Naive thymus-derived CD8-positive, alpha-beta T cell (primary cell): ENCODE measurements around the gene PLP2. TPM values are rescaled to one million over a fixed set of nuclear protein-coding genes. Genes with fewer than 3 reads are reported as not detected.
"Not testable (repeated sequence)": the region's sequence is repeated elsewhere in the genome, so short reads cannot be mapped to it uniquely, and the experiment has no call there.

Experiments used
- ATAC-seq, 2 donors: fragments of 150-1000 bp; cut with Tn5 transposase in 1 of 2; sonication (Bioruptor Pico), chemical (Tn5 transposase) in 1 of 2; 1 replicate in 1 of 2; 2 replicates in 1 of 2; pipeline ENCODE4 v1.10.0; 2021; ENCODE audit warnings: mild to moderate bottlenecking in 2 of 2, moderate library complexity in 2 of 2
- POLR2A ChIA-PET: fragments of 350-600 bp; sonication (Branson Sonifier 250); formaldehyde crosslinking; loops from one replicate; lab custom pipeline; 2021; ENCODE audit warnings: antibody characterized with exemption; lab: Charles Lee
- DNase-seq, 10 donors: peaks; one replicate each; pipeline versions ENCODE4 v3.0.0 to v3.0.0-alpha.2; 2020 to 2022
- H3K27ac Mint-ChIP-seq, 10 donors: one replicate each; pipeline ENCODE4 v1.8.0; 2020 to 2022; ENCODE audit warnings: mild to moderate bottlenecking in 10 of 10, mixed read lengths in 10 of 10, moderate library complexity in 4 of 10, inconsistent platforms in 1 of 10
- H3K27me3 Mint-ChIP-seq, 5 donors: one replicate each; pipeline ENCODE4 v1.8.0; 2021 to 2022; ENCODE audit warnings: mixed read lengths in 5 of 5
- H3K36me3 Mint-ChIP-seq, 3 donors: one replicate each; pipeline ENCODE4 v1.8.0; 2020 to 2022; ENCODE audit warnings: mixed read lengths in 3 of 3, mild to moderate bottlenecking in 2 of 3, inconsistent platforms in 1 of 3
- H3K4me1 Mint-ChIP-seq, 4 donors: one replicate each; pipeline ENCODE4 v1.8.0; 2021 to 2022; ENCODE audit warnings: mixed read lengths in 4 of 4
- H3K4me3 Mint-ChIP-seq, 10 donors: one replicate each; pipeline ENCODE4 v1.8.0; 2020 to 2022; ENCODE audit warnings: mild to moderate bottlenecking in 10 of 10, mixed read lengths in 10 of 10, moderate library complexity in 6 of 10, inconsistent platforms in 1 of 10
- H3K9me3 Mint-ChIP-seq, 9 donors: one replicate each; pipeline ENCODE4 v1.8.0; 2020 to 2022; ENCODE audit warnings: mixed read lengths in 9 of 9, mild to moderate bottlenecking in 3 of 9, inconsistent platforms in 1 of 9, moderate library complexity in 1 of 9
- polyA plus RNA-seq, 3 donors: library from polyadenylated mRNA; unstranded; fragments of 300-500 nt; fragmentation: Illumina TruSeq; gene quantifications; one replicate each; pipeline ENCODE4 v1.2.3, GENCODE V29; 2021
- total RNA-seq, 8 experiments: library from RNA in 2 of 8; stranded (reverse) in 2 of 8; gene quantifications; one replicate each; pipeline ENCODE4 v1.2.3 and lab custom pipeline; 2021 to 2026

PLP2 gene
- total and polyA plus RNA-seq, 5 experiments from 2014 or later, result 6.4 to 141 (median 117) TPM

- H3K4me3 Mint-ChIP-seq, H3K9me3 Mint-ChIP-seq, H3K36me3 Mint-ChIP-seq, POLR2A ChIA-PET, ATAC-seq, H3K27ac Mint-ChIP-seq, H3K4me1 Mint-ChIP-seq, DNase-seq, H3K27me3 Mint-ChIP-seq: not testable (repeated sequence)
Observed at GRCh38 chrX:49148390-49149100, 23.2 kb upstream of the PLP2 start.

GRCh38 chrX:49149291-49149690 lies 22.4 kb upstream of the PLP2 start:
- H3K4me3 Mint-ChIP-seq, POLR2A ChIA-PET, H3K4me1 Mint-ChIP-seq, DNase-seq, H3K9me3 Mint-ChIP-seq, H3K27me3 Mint-ChIP-seq, ATAC-seq, H3K27ac Mint-ChIP-seq, H3K36me3 Mint-ChIP-seq: not testable (repeated sequence)

GRCh38 chrX:49153467-49153866 lies 18.2 kb upstream of the PLP2 start:
- Mint-ChIP-seq H3K27me3 (no peaks in the 10 kb centered on the region), H3K27ac (no peak overlapping the region), H3K4me3 (no peak overlapping the region), H3K4me1 (peaks cover 13 to 20% (median 15%) of the 10 kb centered on the region in 4 donors), H3K9me3 (peaks cover 0 to 2% (median 0%) of the 10 kb centered on the region in 9 donors), H3K36me3 (peaks cover 0 to 2% (median 0%) of the 10 kb centered on the region in 3 donors)
- ATAC-seq (no peak), DNase-seq (no peak)
- POLR2A ChIA-PET, result no interaction called here

- ATAC-seq (peak in 1 of 2 donors; percentile 18), DNase-seq (peak in 4 of 10 donors; percentile 13 to 39 (median 22))
- Mint-ChIP-seq H3K27ac (peak overlapping the region; percentile 90 to 99 (median 97)), H3K4me1 (peaks cover 13 to 20% (median 15%) of the 10 kb centered on the region in 4 donors), H3K36me3 (peaks cover 0 to 2% (median 0%) of the 10 kb centered on the region in 3 donors), H3K9me3 (peaks cover 0 to 2% (median 0%) of the 10 kb centered on the region in 9 donors), H3K27me3 (no peaks in the 10 kb centered on the region), H3K4me3 (peak overlapping the region; percentile 91 to 100 (median 96))
- POLR2A ChIA-PET, result interaction anchor here (0.5 to 2.3 kb wide), 15 partner anchors 9 to 154 kb away, joined by 3 to 21 read pairs (median 4); partner anchors contain the start of genes GPKOW, GRIPAP1, PPP1R3F and WDR45
Observed at GRCh38 chrX:49155243-49155899, 16.3 kb upstream of the PLP2 start.

- DNase-seq, result peak; percentile 76 to 93 (median 83)
- H3K4me3 Mint-ChIP-seq, result peak overlapping the region; percentile 91 to 100 (median 96)
- H3K27ac Mint-ChIP-seq, result peak overlapping the region; percentile 90 to 99 (median 97)
- H3K4me1 Mint-ChIP-seq, result peaks cover 11 to 20% (median 15%) of the 10 kb centered on the region in 4 donors
- no peaks in the 10 kb centered on the region for H3K27me3 Mint-ChIP-seq
- peak; percentile 93 to 95 for ATAC-seq
- H3K9me3 Mint-ChIP-seq, result peaks cover 0 to 2% (median 0%) of the 10 kb centered on the region in 9 donors
- POLR2A ChIA-PET, result interaction anchor here (0.5 to 2.3 kb wide), 13 partner anchors 8 to 154 kb away, joined by 3 to 21 read pairs (median 4); partner anchors contain the start of genes GPKOW, GRIPAP1, PPP1R3F and WDR45
- peaks cover 0 to 2% (median 0%) of the 10 kb centered on the region in 3 donors for H3K36me3 Mint-ChIP-seq
Observed at GRCh38 chrX:49155900-49156837, 15.5 kb upstream of the PLP2 start.

- ATAC-seq (no peak), DNase-seq (no peak)
- Mint-ChIP-seq H3K4me1 (peaks cover 11 to 20% (median 15%) of the 10 kb centered on the region in 4 donors), H3K4me3 (peak overlapping the region in 5 of 10 donors; percentile 10 to 100 (median 45)), H3K9me3 (peaks cover 0 to 2% (median 0%) of the 10 kb centered on the region in 9 donors), H3K36me3 (peaks cover 0 to 2% (median 0%) of the 10 kb centered on the region in 3 donors), H3K27ac (peak overlapping the region in 1 of 10 donors; percentile 65), H3K27me3 (no peaks in the 10 kb centered on the region)
- POLR2A ChIA-PET, result interaction anchor here (0.6 kb wide), 1 partner anchor 17 kb away, joined by 8 read pairs; no protein-coding TSS in a partner anchor
Observed at GRCh38 chrX:49157194-49157593, 14.5 kb upstream of the PLP2 start.

- Mint-ChIP-seq H3K9me3 (peaks cover 0 to 2% (median 0%) of the 10 kb centered on the region in 9 donors), H3K27me3 (no peaks in the 10 kb centered on the region), H3K36me3 (no peaks in the 10 kb centered on the region), H3K27ac (no peak overlapping the region), H3K4me3 (no peak overlapping the region), H3K4me1 (peaks cover 6 to 26% (median 14%) of the 10 kb centered on the region in 4 donors)
- ATAC-seq (no peak), DNase-seq (no peak)
- POLR2A ChIA-PET, result no interaction called here
Observed at GRCh38 chrX:49160908-49161307, 10.8 kb upstream of the PLP2 start.

GRCh38 chrX:49161632-49162031 lies 10.1 kb upstream of the PLP2 start:
- Mint-ChIP-seq H3K4me1 (peaks cover 8 to 23% (median 15%) of the 10 kb centered on the region in 4 donors), H3K9me3 (no peaks in the 10 kb centered on the region), H3K4me3 (peak overlapping the region in 2 of 10 donors; percentile 15 to 21), H3K27ac (peak overlapping the region in 2 of 10 donors; percentile 40 to 78), H3K27me3 (no peaks in the 10 kb centered on the region), H3K36me3 (no peaks in the 10 kb centered on the region)
- DNase-seq, result no peak
- POLR2A ChIA-PET, result no interaction called here
- ATAC-seq, result no peak

- no peak for ATAC-seq
- H3K27ac Mint-ChIP-seq, result peak within 1 kb of the TSS; percentile 25 to 93 (median 79)
- DNase-seq, result no peak
- no peaks in the 10 kb centered on the region for H3K9me3 Mint-ChIP-seq
- H3K36me3 Mint-ChIP-seq, result no peaks in the 10 kb centered on the region
- H3K27me3 Mint-ChIP-seq, result no peaks in the 10 kb centered on the region
- POLR2A ChIA-PET, result interaction anchor here (0.6 to 1.3 kb wide), 2 partner anchors 10 to 94 kb away, joined by 3 to 4 read pairs; no protein-coding TSS in a partner anchor
- peaks cover 12 to 32% (median 21%) of the 10 kb centered on the region in 4 donors for H3K4me1 Mint-ChIP-seq
- peak within 1 kb of the TSS; percentile 60 to 86 (median 76) for H3K4me3 Mint-ChIP-seq
Observed at GRCh38 chrX:49162620-49163019, 9.1 kb upstream of the PLP2 start, which contains the start of gene MAGIX. Gene MAGIX, plus strand, starts transcription at chrX:49162758. Its CDS starts 132 bp downstream, at chrX:49162890.

GRCh38 chrX:49163555-49164419 lies 7.9 kb upstream of the PLP2 start:
- POLR2A ChIA-PET, result interaction anchor here (0.9 to 1.5 kb wide), 6 partner anchors 8 to 107 kb away, joined by 3 to 4 read pairs (median 3); partner anchors contain the start of genes GPKOW and WDR45
- H3K27me3 Mint-ChIP-seq, result no peaks in the 10 kb centered on the region
- peaks cover 15 to 36% (median 27%) of the 10 kb centered on the region in 4 donors for H3K4me1 Mint-ChIP-seq
- ATAC-seq, result peak; percentile 63 to 66
- H3K4me3 Mint-ChIP-seq, result peak overlapping the region; percentile 77 to 86 (median 80)
- peak; percentile 68 to 88 (median 78) for DNase-seq
- peak overlapping the region; percentile 80 to 94 (median 92) for H3K27ac Mint-ChIP-seq
- H3K9me3 Mint-ChIP-seq, result no peaks in the 10 kb centered on the region
- no peaks in the 10 kb centered on the region for H3K36me3 Mint-ChIP-seq
